HG02885 (cell line): ENCODE results near the gene GPR55.

Source experiments
- ATAC-seq: cut with Tn5 transposase; IDR thresholded peaks from one replicate; pipeline ENCODE4 v1.9.1; 2021; ENCODE audit warnings: mild to moderate bottlenecking; ENCODE audit not compliant: unreplicated experiment, poor library complexity

Gene GPR55

GRCh38 chr2:230871361-230872150 is 53.5 kb downstream of the GPR55 start:
- no peak for ATAC-seq

GRCh38 chr2:230870544-230871360 is 54.3 kb downstream of the GPR55 start:
- ATAC-seq, result no peak

- ATAC-seq, result no peak
Measured at GRCh38 chr2:230869914-230870543, 55.0 kb downstream of the GPR55 start.

- no peak for ATAC-seq
Measured at GRCh38 chr2:230868947-230869913, 55.8 kb downstream of the GPR55 start.

- no peak for ATAC-seq
Measured at GRCh38 chr2:230868161-230868946, 56.7 kb downstream of the GPR55 start.

- no peak for ATAC-seq
Measured at GRCh38 chr2:230866756-230867523, 58.1 kb downstream of the GPR55 start.

GRCh38 chr2:230865766-230866755 is 59.0 kb downstream of the GPR55 start:
- ATAC-seq, result no peak

- ATAC-seq, result no peak
Measured at GRCh38 chr2:230865307-230865765, 59.7 kb downstream of the GPR55 start.

- ATAC-seq, result peak; percentile 78
Measured at GRCh38 chr2:230864605-230865306, 60.3 kb downstream of the GPR55 start, which contains the start of gene ITM2C. ITM2C (plus strand) TSS chr2:230864942; CDS start chr2:230865026, 84 bp downstream.

GRCh38 chr2:230864122-230864604 is 60.9 kb downstream of the GPR55 start:
- ATAC-seq, result no peak

GRCh38 chr2:230863442-230864121 is 61.5 kb downstream of the GPR55 start:
- ATAC-seq, result no peak

GRCh38 chr2:230863031-230863430 is 62.0 kb downstream of the GPR55 start:
- ATAC-seq, result no peak

GRCh38 chr2:230862292-230862691 is 62.8 kb downstream of the GPR55 start:
- no peak for ATAC-seq

- no peak for ATAC-seq
Measured at GRCh38 chr2:230861552-230862255, 63.3 kb downstream of the GPR55 start.
